Upper lobe of right lung (tissue), 1 donor: ENCODE measurements around the gene SCARF2. TPM values are rescaled to one million over a fixed set of nuclear protein-coding genes. Genes with fewer than 3 reads are reported as not detected.

Experiments
- ATAC-seq: fragments of 200-7000 bp; cut with Tn5 transposase; one replicate; pipeline ENCODE4 v1.9.1; 2020; ENCODE audit warnings: mild to moderate bottlenecking, moderate library complexity
- DNase-seq: peaks from one replicate; pipeline ENCODE4 v3.0.0-alpha.2; 2020
- H3K27ac ChIP-seq: fragments of 200-600 bp; one replicate; pipeline ENCODE4 v1.8.0; 2022
- H3K27me3 ChIP-seq: fragments of 200-600 bp; one replicate; pipeline ENCODE4 v1.8.0; 2022; ENCODE audit warnings: mild to moderate bottlenecking
- H3K36me3 ChIP-seq: fragments of 200-600 bp; one replicate; pipeline ENCODE4 v1.8.0; 2022
- H3K4me1 ChIP-seq: fragments of 200-600 bp; one replicate; pipeline ENCODE4 v1.8.0; 2022
- H3K4me3 ChIP-seq: fragments of 200-600 bp; one replicate; pipeline ENCODE4 v1.8.0; 2022; ENCODE audit warnings: mild to moderate bottlenecking
- H3K9me3 ChIP-seq: fragments of 200-600 bp; one replicate; pipeline ENCODE4 v1.8.0; 2022
- intact Hi-C: fragments of 100-400 bp; cut with DNase I; formaldehyde crosslinking; loops from one replicate; pipeline ENCODE4 v1.11.0; 2022
- total RNA-seq: library from RNA; stranded (reverse); fragmentation: NEBNext Ultra II Directional; extraction: Animal tissue kit (Norgen Biotek cat#: 25700); gene quantifications from one replicate; pipeline ENCODE4 v1.2.1, GENCODE V29; 2021
- TF ChIP-seq, protein P1 (sequence below): fragments of 200-600 bp; IDR thresholded peaks from one replicate; pipeline ENCODE4 v1.8.0; 2022; ENCODE audit warnings: antibody characterized with exemption
- donor health status: DM: no; HTN: yes; CAD: no; lungs with severe emphysema.

Gene SCARF2
- total RNA-seq, 1 donor from 2014 or later = 24.0 TPM

DNA sequence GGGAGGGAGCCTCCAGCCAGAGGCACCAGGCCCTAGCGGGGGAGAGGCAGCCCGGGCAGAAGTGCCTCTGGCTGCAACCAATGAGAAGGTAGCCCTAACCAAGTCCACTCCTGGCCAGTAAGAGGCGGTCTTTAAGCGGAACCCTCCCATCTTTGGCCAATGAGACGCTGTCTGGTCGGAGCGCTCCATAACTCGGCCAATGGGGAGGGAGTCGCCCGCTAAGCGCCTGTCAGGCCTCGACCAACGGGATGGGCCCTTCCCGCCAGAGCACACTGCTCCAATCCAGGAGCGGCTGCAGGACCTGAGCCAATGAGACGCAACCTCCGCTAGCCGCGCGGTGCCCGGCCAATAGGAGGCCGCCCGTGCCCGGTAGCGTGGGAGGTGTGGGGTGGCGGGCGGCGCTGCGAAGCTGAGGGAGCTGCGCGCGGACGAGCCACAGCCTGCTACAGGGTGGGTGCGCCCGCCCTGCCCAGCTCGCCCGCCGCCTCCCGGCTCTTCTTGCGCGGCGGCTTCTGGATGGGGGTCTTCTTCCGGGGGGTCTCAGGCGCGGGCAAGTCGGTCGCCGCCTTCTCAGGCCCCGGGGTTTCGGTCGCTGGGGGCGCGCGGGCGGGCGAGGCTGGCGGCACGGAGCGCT, 12.6 kb downstream of the SCARF2 start:
- peaks cover 7% of the 10 kb centered on the region for H3K4me1 ChIP-seq
- DNase-seq = peak; percentile 62

GRCh38 chr22:20424568-20424931, 13.1 kb downstream of the SCARF2 start:
- H3K27me3 ChIP-seq = peaks cover 8% of the 10 kb centered on the region
- ATAC-seq = no peak
- H3K27ac ChIP-seq = peak overlapping the region; percentile 13
- peaks cover 4% of the 10 kb centered on the region for H3K36me3 ChIP-seq
- H3K9me3 ChIP-seq = no peaks in the 10 kb centered on the region
- DNase-seq = no peak
- H3K4me3 ChIP-seq = no peak overlapping the region
- TF ChIP-seq, protein P1, sequence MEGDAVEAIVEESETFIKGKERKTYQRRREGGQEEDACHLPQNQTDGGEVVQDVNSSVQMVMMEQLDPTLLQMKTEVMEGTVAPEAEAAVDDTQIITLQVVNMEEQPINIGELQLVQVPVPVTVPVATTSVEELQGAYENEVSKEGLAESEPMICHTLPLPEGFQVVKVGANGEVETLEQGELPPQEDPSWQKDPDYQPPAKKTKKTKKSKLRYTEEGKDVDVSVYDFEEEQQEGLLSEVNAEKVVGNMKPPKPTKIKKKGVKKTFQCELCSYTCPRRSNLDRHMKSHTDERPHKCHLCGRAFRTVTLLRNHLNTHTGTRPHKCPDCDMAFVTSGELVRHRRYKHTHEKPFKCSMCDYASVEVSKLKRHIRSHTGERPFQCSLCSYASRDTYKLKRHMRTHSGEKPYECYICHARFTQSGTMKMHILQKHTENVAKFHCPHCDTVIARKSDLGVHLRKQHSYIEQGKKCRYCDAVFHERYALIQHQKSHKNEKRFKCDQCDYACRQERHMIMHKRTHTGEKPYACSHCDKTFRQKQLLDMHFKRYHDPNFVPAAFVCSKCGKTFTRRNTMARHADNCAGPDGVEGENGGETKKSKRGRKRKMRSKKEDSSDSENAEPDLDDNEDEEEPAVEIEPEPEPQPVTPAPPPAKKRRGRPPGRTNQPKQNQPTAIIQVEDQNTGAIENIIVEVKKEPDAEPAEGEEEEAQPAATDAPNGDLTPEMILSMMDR = no peak
- H3K4me1 ChIP-seq = peaks cover 3% of the 10 kb centered on the region
- intact Hi-C loops = no loop called here

More for the DNA sequence above, 12.6 kb downstream of the SCARF2 start:
- Histone ChIP-seq H3K27ac (no peak overlapping the region), H3K27me3 (peaks cover 8% of the 10 kb centered on the region), H3K9me3 (no peaks in the 10 kb centered on the region), H3K4me3 (no peak overlapping the region), H3K36me3 (peaks cover 4% of the 10 kb centered on the region)
- peak; percentile 41 for ATAC-seq
- intact Hi-C loops = no loop called here
- TF ChIP-seq, protein P1 = no peak

- peak; percentile 60 for DNase-seq
- peak overlapping the region; percentile 13 for H3K27ac ChIP-seq
- no peaks in the 10 kb centered on the region for H3K4me1 ChIP-seq
- no peak for ATAC-seq
- H3K36me3 ChIP-seq = peaks cover 4% of the 10 kb centered on the region
- intact Hi-C loops = no loop called here
- peaks cover 8% of the 10 kb centered on the region for H3K27me3 ChIP-seq
- no peaks in the 10 kb centered on the region for H3K9me3 ChIP-seq
- H3K4me3 ChIP-seq = no peak overlapping the region
- TF ChIP-seq, protein P1 = no peak
Observed at GRCh38 chr22:20423906-20424551, 13.6 kb downstream of the SCARF2 start.

GRCh38 chr22:20423008-20423905, 14.4 kb downstream of the SCARF2 start:
- no peak overlapping the region for H3K4me3 ChIP-seq
- H3K27ac ChIP-seq = no peak overlapping the region
- DNase-seq (peak; percentile 64), ATAC-seq (peak; percentile 3)
- H3K9me3 ChIP-seq = no peaks in the 10 kb centered on the region
- intact Hi-C loops = no loop called here
- peaks cover 4% of the 10 kb centered on the region for H3K36me3 ChIP-seq
- peaks cover 8% of the 10 kb centered on the region for H3K27me3 ChIP-seq
- TF ChIP-seq, protein P1 = no peak
- H3K4me1 ChIP-seq = peaks cover 3% of the 10 kb centered on the region

DNA sequence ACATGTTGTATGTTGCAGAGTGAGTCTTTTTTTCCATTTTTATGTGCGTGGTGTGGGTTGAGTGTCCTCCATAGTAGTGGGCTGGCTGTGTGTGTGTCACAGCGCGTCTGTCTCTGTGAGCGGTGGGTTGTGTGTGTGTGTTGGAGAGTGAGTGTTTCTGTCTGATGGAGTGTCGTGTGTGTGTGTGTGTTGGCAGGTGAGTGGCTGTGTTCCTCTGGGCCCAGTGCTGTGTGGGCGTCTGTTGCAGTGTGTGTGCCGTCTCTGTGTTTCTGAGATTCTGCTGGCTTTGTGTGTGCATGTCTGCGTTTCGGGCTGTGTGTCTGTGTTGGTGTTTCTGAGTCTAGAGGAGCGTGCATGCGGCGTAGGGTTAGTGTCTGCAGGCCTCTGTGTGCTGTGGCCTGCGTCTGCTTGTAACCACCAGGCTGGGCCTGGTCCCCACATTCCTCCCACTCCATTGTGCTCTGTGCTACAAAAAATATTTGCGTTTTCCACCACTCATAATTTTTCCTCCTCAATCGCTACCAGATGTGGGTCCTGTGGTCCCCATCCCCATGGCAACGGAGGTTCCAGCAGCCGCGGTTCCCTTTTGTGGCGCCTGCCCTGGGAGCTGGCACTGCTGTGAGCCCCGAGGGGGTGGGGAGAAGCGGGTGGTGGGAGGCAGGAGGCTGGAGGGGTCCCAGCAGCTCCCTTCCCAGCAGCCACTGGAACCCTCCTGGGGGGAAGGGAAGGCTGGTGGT, 15.2 kb downstream of the SCARF2 start:
- peaks cover 4% of the 10 kb centered on the region for H3K36me3 ChIP-seq
- H3K27ac ChIP-seq = no peak overlapping the region
- H3K27me3 ChIP-seq = peaks cover 8% of the 10 kb centered on the region
- H3K9me3 ChIP-seq = no peaks in the 10 kb centered on the region
- ATAC-seq (no peak), DNase-seq (peak; percentile 29)
- TF ChIP-seq, protein P1 = no peak
- intact Hi-C loops = no loop called here
- no peak overlapping the region for H3K4me3 ChIP-seq
- H3K4me1 ChIP-seq = peaks cover 4% of the 10 kb centered on the region
